Vagina (tissue), 2 donors: ENCODE measurements around the gene ANXA2R.

Experiments used
- CTCF ChIP-seq, 3 experiments: fragments of 450-650 bp in 2 of 3; fragments of 200-600 bp in 1 of 3; sonication (generic) in 1 of 3; IDR thresholded peaks; one replicate each; pipeline ENCODE4 v1.5.1; 2017 to 2019; ENCODE audit warnings: antibody characterized with exemption in 3 of 3, mild to moderate bottlenecking in 2 of 3, moderate library complexity in 2 of 3
- POLR2A ChIP-seq, 2 donors: fragments of 450-650 bp; IDR thresholded peaks; one replicate each; pipeline ENCODE4 v1.6.1; 2017; ENCODE audit warnings: antibody characterized with exemption in 2 of 2, mild to moderate bottlenecking in 2 of 2, moderate library complexity in 2 of 2
- POLR2AphosphoS5 ChIP-seq, 2 donors: sonication (generic); formaldehyde crosslinking; IDR thresholded peaks; one replicate each; pipeline ENCODE4 v1.9.0; 2017; ENCODE audit warnings: antibody characterized with exemption in 2 of 2, mild to moderate bottlenecking in 2 of 2, low read depth in 1 of 2; ENCODE audit not compliant: insufficient read depth in 1 of 2

GRCh38 chr5:43073597-43074546 is 33.8 kb upstream of the ANXA2R start:
- TF ChIP-seq CTCF (IDR thresholded peaks at IDR 0.05), result peak in 1 of 3 experiments; percentile 33
- TF ChIP-seq POLR2A (IDR thresholded peaks at IDR 0.05), result no peak
- no peak for TF ChIP-seq POLR2AphosphoS5 (IDR thresholded peaks at IDR 0.05; ENCODE audit: insufficient read depth in 1 of 2, low read depth in 1 of 2)
